ENCODE measurements around the gene PTPRK. TPM values are rescaled to one million over a fixed set of nuclear protein-coding genes. Genes with fewer than 3 reads are reported as not detected.

Gene PTPRK
- total and polyA plus RNA-seq, 9 of the 15 experiments (the other 6 are each of a cell fraction or from before 2014, with no cell fraction given): 0.04 to 0.51 TPM; not detected in 7

DNA sequence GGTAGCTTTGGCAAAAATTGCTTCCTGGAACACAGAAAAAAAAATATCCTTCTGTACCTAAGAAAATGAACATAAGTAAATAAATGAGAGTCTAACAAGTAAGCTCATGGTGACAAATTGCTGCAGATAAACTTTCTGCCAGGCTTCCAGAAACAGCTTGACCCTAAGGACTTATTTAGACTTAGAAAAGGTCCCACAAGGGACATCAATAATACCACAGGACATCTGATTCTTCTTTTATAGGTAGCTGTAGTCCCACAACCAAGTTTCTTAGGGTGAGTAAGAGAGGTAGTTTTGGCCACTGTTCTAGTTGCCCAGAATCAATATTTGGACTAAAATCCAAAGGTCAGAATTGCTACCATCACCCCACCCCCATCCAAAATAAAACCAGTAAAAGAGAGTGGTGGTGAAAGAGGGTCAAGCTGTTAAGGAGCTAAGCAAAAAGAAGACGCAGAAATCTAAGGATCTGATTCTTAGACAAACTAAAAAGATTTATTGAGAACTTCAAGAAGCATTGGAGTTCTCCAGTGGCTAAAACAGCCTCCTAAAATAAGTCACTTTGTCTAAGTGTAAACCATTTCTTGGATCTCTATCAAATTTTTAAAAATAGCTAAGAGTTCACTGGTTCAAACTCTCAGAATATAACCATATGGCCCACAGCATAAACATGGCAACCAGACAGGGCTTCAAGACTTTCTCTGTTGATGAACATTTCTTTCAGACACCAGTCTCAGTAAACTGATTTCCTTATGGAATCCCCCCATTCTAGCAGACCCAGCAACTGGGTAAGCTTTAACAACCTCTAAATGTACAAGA, 180.6 kb downstream of the PTPRK start:
- DNase-seq (ENCODE audit: extremely low read depth in 1 of 4, low spot score in 3 of 4) (no peak), FAIRE-seq (no peak), ATAC-seq (no peak)
- no peaks in the 10 kb centered on the region for H4K20me1 ChIP-seq (replicated peaks; ENCODE audit: control insufficient read depth, insufficient read depth, low read length)
- no peaks in the 10 kb centered on the region for H3K9me1 ChIP-seq (ENCODE audit: control insufficient read depth, insufficient read depth, low read length)
- BruUV-seq (replicated peaks): no TSS peak
- no peaks in the 10 kb centered on the region for H3K9me3 ChIP-seq (replicated peaks; ENCODE audit: control insufficient read depth, insufficient read depth, low read depth, low read length)
- no peak overlapping the region for H3K4me2 ChIP-seq (ENCODE audit: insufficient read depth, low read length)
- WGBS (ENCODE audit: insufficient coverage, low coverage, missing lambda C conversion rate): 0% methylated on average over 1 of the region's 1 CpG
- in situ Hi-C loops (cut with MboI): no loop called here
- H3K36me3 ChIP-seq (ENCODE audit: control insufficient read depth, insufficient read depth, low read length): no peaks in the 10 kb centered on the region
- H2AFZ ChIP-seq (ENCODE audit: low read depth, low read length): no peak overlapping the region
- H3K4me1 ChIP-seq (replicated peaks in 1 of 2; ENCODE audit: control insufficient read depth in 2 of 2, insufficient read depth in 2 of 2, low read length in 2 of 2): no peaks in the 10 kb centered on the region
- H3K79me2 ChIP-seq (ENCODE audit: control insufficient read depth, insufficient read depth, low read length): no peaks in the 10 kb centered on the region
- ChIA-PET CTCF (ENCODE audit: low intra/inter-chr PET ratio) (no interaction called here), POLR2A (no interaction called here)
- H3K9ac ChIP-seq (ENCODE audit: insufficient read depth in 1 of 2, low read depth in 2 of 2, low read length in 2 of 2): no peak overlapping the region
- no peak overlapping the region for H3K4me3 ChIP-seq
- H3K27me3 ChIP-seq (ENCODE audit: control insufficient read depth in 2 of 2, insufficient read depth in 2 of 2, low read length in 2 of 2): no peaks in the 10 kb centered on the region
- H3K27ac ChIP-seq (ENCODE audit: extremely low read depth, low read depth, low read length): no peak overlapping the region
- intact Hi-C loops (cut with micrococcal nuclease): no loop called here
- TF ChIP-seq ZNF764 (CRISPR knock-in tag; IDR thresholded peaks at IDR 0.05; ENCODE audit: low read depth) (no peak), ZNF282 (CRISPR knock-in tag; IDR thresholded peaks at IDR 0.05) (no peak), ARID1B (IDR thresholded peaks at IDR 0.05) (no peak), CHCHD3 (CRISPR knock-in tag; IDR thresholded peaks at IDR 0.05) (no peak), ZFPM2 (CRISPR knock-in tag; IDR thresholded peaks at IDR 0.05) (no peak), POLR2AphosphoS5 (IDR thresholded peaks at IDR 0.05; ENCODE audit: control insufficient read depth, insufficient read depth, low read depth, low read length) (no peak), TSC22D4 (tag; IDR thresholded peaks at IDR 0.05) (no peak)
- TF ChIP-seq, protein P1, sequence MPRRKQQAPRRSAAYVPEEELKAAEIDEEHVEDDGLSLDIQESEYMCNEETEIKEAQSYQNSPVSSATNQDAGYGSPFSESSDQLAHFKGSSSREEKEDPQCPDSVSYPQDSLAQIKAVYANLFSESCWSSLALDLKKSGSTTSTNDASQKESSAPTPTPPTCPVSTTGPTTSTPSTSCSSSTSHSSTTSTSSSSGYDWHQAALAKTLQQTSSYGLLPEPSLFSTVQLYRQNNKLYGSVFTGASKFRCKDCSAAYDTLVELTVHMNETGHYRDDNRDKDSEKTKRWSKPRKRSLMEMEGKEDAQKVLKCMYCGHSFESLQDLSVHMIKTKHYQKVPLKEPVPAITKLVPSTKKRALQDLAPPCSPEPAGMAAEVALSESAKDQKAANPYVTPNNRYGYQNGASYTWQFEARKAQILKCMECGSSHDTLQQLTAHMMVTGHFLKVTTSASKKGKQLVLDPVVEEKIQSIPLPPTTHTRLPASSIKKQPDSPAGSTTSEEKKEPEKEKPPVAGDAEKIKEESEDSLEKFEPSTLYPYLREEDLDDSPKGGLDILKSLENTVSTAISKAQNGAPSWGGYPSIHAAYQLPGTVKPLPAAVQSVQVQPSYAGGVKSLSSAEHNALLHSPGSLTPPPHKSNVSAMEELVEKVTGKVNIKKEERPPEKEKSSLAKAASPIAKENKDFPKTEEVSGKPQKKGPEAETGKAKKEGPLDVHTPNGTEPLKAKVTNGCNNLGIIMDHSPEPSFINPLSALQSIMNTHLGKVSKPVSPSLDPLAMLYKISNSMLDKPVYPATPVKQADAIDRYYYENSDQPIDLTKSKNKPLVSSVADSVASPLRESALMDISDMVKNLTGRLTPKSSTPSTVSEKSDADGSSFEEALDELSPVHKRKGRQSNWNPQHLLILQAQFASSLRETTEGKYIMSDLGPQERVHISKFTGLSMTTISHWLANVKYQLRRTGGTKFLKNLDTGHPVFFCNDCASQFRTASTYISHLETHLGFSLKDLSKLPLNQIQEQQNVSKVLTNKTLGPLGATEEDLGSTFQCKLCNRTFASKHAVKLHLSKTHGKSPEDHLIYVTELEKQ (CRISPR knock-in tag; IDR thresholded peaks at IDR 0.05): no peak
- TF ChIP-seq, protein P2, sequence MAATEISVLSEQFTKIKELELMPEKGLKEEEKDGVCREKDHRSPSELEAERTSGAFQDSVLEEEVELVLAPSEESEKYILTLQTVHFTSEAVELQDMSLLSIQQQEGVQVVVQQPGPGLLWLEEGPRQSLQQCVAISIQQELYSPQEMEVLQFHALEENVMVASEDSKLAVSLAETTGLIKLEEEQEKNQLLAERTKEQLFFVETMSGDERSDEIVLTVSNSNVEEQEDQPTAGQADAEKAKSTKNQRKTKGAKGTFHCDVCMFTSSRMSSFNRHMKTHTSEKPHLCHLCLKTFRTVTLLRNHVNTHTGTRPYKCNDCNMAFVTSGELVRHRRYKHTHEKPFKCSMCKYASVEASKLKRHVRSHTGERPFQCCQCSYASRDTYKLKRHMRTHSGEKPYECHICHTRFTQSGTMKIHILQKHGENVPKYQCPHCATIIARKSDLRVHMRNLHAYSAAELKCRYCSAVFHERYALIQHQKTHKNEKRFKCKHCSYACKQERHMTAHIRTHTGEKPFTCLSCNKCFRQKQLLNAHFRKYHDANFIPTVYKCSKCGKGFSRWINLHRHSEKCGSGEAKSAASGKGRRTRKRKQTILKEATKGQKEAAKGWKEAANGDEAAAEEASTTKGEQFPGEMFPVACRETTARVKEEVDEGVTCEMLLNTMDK (IDR thresholded peaks at IDR 0.05; ENCODE audit: borderline replicate concordance, insufficient read depth, low read depth, low read length, poor library complexity, severe bottlenecking): no peak
- TF ChIP-seq, protein P3, sequence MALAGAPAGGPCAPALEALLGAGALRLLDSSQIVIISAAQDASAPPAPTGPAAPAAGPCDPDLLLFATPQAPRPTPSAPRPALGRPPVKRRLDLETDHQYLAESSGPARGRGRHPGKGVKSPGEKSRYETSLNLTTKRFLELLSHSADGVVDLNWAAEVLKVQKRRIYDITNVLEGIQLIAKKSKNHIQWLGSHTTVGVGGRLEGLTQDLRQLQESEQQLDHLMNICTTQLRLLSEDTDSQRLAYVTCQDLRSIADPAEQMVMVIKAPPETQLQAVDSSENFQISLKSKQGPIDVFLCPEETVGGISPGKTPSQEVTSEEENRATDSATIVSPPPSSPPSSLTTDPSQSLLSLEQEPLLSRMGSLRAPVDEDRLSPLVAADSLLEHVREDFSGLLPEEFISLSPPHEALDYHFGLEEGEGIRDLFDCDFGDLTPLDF (CRISPR knock-in tag; IDR thresholded peaks at IDR 0.05): no peak
- TF ChIP-seq, protein P4, sequence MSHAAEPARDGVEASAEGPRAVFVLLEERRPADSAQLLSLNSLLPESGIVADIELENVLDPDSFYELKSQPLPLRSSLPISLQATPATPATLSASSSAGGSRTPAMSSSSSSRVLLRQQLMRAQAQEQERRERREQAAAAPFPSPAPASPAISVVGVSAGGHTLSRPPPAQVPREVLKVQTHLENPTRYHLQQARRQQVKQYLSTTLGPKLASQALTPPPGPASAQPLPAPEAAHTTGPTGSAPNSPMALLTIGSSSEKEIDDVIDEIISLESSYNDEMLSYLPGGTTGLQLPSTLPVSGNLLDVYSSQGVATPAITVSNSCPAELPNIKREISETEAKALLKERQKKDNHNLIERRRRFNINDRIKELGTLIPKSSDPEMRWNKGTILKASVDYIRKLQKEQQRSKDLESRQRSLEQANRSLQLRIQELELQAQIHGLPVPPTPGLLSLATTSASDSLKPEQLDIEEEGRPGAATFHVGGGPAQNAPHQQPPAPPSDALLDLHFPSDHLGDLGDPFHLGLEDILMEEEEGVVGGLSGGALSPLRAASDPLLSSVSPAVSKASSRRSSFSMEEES (CRISPR knock-in tag; IDR thresholded peaks at IDR 0.05): no peak
- TF ChIP-seq, protein P5, sequence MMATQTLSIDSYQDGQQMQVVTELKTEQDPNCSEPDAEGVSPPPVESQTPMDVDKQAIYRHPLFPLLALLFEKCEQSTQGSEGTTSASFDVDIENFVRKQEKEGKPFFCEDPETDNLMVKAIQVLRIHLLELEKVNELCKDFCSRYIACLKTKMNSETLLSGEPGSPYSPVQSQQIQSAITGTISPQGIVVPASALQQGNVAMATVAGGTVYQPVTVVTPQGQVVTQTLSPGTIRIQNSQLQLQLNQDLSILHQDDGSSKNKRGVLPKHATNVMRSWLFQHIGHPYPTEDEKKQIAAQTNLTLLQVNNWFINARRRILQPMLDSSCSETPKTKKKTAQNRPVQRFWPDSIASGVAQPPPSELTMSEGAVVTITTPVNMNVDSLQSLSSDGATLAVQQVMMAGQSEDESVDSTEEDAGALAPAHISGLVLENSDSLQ (IDR thresholded peaks at IDR 0.05): no peak

All from K562 (cell line).